ENCODE measurements around the gene CARNS1.

- TF ChIP-seq POLR2AphosphoS5 (IDR thresholded peaks at IDR 0.05) (no peak), POLR2A (IDR thresholded peaks at IDR 0.05) (no peak), EP300 (IDR thresholded peaks at IDR 0.05) (no peak)
- TF ChIP-seq, protein P1, sequence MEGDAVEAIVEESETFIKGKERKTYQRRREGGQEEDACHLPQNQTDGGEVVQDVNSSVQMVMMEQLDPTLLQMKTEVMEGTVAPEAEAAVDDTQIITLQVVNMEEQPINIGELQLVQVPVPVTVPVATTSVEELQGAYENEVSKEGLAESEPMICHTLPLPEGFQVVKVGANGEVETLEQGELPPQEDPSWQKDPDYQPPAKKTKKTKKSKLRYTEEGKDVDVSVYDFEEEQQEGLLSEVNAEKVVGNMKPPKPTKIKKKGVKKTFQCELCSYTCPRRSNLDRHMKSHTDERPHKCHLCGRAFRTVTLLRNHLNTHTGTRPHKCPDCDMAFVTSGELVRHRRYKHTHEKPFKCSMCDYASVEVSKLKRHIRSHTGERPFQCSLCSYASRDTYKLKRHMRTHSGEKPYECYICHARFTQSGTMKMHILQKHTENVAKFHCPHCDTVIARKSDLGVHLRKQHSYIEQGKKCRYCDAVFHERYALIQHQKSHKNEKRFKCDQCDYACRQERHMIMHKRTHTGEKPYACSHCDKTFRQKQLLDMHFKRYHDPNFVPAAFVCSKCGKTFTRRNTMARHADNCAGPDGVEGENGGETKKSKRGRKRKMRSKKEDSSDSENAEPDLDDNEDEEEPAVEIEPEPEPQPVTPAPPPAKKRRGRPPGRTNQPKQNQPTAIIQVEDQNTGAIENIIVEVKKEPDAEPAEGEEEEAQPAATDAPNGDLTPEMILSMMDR (IDR thresholded peaks at IDR 0.05) = no peak
These were observed 4.7 kb downstream of the CARNS1 start for GRCh38 chr11:67420147-67420645.
